ENCODE results near the gene ASAH2B. TPM values are rescaled to one million over a fixed set of nuclear protein-coding genes. Genes with fewer than 3 reads are reported as not detected.
A peak's percentile ranks its signal among the peaks of the same experiment; 100 is the strongest.
"Not testable (repeated sequence)": the region's sequence is repeated elsewhere in the genome, so short reads cannot be mapped to it uniquely, and the experiment has no call there.

The ASAH2B gene
- total and polyA plus RNA-seq, 7 experiments from 2014 or later = 1.7 to 3.9 (median 2.3) TPM

GRCh38 chr10:50723812-50724211 is 15.9 kb upstream of the ASAH2B start:
- H3K4me1 ChIP-seq (ENCODE audit: control insufficient read depth in 2 of 2, insufficient read depth in 2 of 2, low read length in 2 of 2); POLR2A ChIA-PET; intact Hi-C loops (cut with micrococcal nuclease); H3K4me3 ChIP-seq (ENCODE audit: low read length); H3K27ac Mint-ChIP-seq; H3K36me3 Mint-ChIP-seq; H3K9me3 Mint-ChIP-seq; H3K27me3 ChIP-seq (ENCODE audit: control insufficient read depth in 2 of 2, insufficient read depth in 2 of 2, low read length in 2 of 2); H3K4me1 Mint-ChIP-seq; H3K27ac ChIP-seq (ENCODE audit: low read depth, low read length); CTCF ChIA-PET; DNase-seq; H3K4me3 Mint-ChIP-seq; H3K36me3 ChIP-seq (ENCODE audit: control insufficient read depth in 2 of 3, insufficient read depth in 3 of 3, low read length in 3 of 3); H3K9me3 ChIP-seq (ENCODE audit: control insufficient read depth in 2 of 3, low read length in 3 of 3): not testable (repeated sequence)
- ATAC-seq = peak; percentile 22
- peaks cover 33 to 49% (median 44%) of the 10 kb centered on the region in 5 donors for H3K27me3 Mint-ChIP-seq

GRCh38 chr10:50728112-50728511 is 11.6 kb upstream of the ASAH2B start:
- H3K36me3 Mint-ChIP-seq; H3K9me3 Mint-ChIP-seq; H3K4me3 ChIP-seq (ENCODE audit: low read length); ATAC-seq; H3K4me1 Mint-ChIP-seq; CTCF ChIA-PET; H3K9me3 ChIP-seq (ENCODE audit: control insufficient read depth in 2 of 3, low read length in 3 of 3); H3K4me3 Mint-ChIP-seq; H3K36me3 ChIP-seq (ENCODE audit: control insufficient read depth in 2 of 3, insufficient read depth in 3 of 3, low read length in 3 of 3); H3K27ac Mint-ChIP-seq; H3K4me1 ChIP-seq (ENCODE audit: control insufficient read depth in 2 of 2, insufficient read depth in 2 of 2, low read length in 2 of 2); POLR2A ChIA-PET; H3K27ac ChIP-seq (ENCODE audit: low read depth, low read length); DNase-seq; intact Hi-C loops (cut with micrococcal nuclease); H3K27me3 ChIP-seq (ENCODE audit: control insufficient read depth in 2 of 2, insufficient read depth in 2 of 2, low read length in 2 of 2): not testable (repeated sequence)
- peaks cover 39 to 61% (median 44%) of the 10 kb centered on the region in 5 donors for H3K27me3 Mint-ChIP-seq

GRCh38 chr10:50738987-50739617 is 634 bp upstream of the ASAH2B start:
- peak overlapping the region; percentile 86 to 99 (median 98) for H3K4me3 Mint-ChIP-seq
- POLR2A ChIA-PET = interaction anchor here (1.0 to 1.7 kb wide), 2 partner anchors 114 to 117 kb away, joined by 3 to 6 read pairs; no protein-coding TSS in a partner anchor
- DNase-seq; H3K36me3 Mint-ChIP-seq; H3K27me3 ChIP-seq (ENCODE audit: control insufficient read depth in 2 of 2, insufficient read depth in 2 of 2, low read length in 2 of 2); H3K4me1 ChIP-seq (ENCODE audit: control insufficient read depth in 2 of 2, insufficient read depth in 2 of 2, low read length in 2 of 2); CTCF ChIA-PET; H3K9me3 ChIP-seq (ENCODE audit: control insufficient read depth in 2 of 3, low read length in 3 of 3); H3K36me3 ChIP-seq (ENCODE audit: control insufficient read depth in 2 of 3, insufficient read depth in 3 of 3, low read length in 3 of 3); H3K9me3 Mint-ChIP-seq: not testable (repeated sequence)
- H3K4me1 Mint-ChIP-seq = peaks cover 18 to 43% (median 39%) of the 10 kb centered on the region in 7 donors
- H3K27me3 Mint-ChIP-seq = peaks cover 0 to 31% (median 0%) of the 10 kb centered on the region in 5 donors
- H3K27ac ChIP-seq (ENCODE audit: low read depth, low read length) = peak overlapping the region; percentile 66
- peak; percentile 14 for ATAC-seq
- peak overlapping the region; percentile 89 to 97 (median 93) for H3K27ac Mint-ChIP-seq
- intact Hi-C loops (cut with micrococcal nuclease) = loop anchor here (1.0 to 10.0 kb wide), 3 partner anchors 114 to 314 kb away; partner anchors contain the start of gene SGMS1 (in 1 of the 2)
- H3K4me3 ChIP-seq (ENCODE audit: low read length) = peak overlapping the region; percentile 92

DNA sequence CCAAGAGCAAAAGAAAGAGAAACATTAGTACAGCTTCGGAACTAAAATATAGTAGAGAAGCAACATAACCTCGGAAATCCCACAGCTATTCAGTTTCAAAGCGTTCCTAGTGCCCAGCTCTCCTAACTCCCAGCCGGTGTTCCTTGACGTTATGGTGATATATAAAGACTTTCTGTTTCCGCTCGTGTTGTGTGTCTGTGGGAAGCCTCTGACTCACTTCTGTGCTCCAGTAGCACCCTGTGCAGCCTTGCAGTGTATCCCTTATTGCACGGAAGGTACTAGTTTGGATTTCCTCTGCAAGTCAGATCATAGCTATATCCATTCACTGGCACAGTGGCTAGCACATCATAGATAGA is 535 bp downstream of the ASAH2B start:
- Mint-ChIP-seq H3K4me1 (peaks cover 18 to 43% (median 39%) of the 10 kb centered on the region in 7 donors), H3K4me3 (peak overlapping the region; percentile 86 to 99 (median 98)), H3K27me3 (peaks cover 0 to 19% (median 0%) of the 10 kb centered on the region in 5 donors), H3K36me3 (no peaks in the 10 kb centered on the region), H3K27ac (peak overlapping the region; percentile 89 to 97 (median 93)), H3K9me3 (no peaks in the 10 kb centered on the region)
- Histone ChIP-seq H3K9me3 (ENCODE audit: control insufficient read depth in 2 of 3, low read length in 3 of 3) (no peaks in the 10 kb centered on the region), H3K4me1 (ENCODE audit: control insufficient read depth in 2 of 2, insufficient read depth in 2 of 2, low read length in 2 of 2) (no peaks in the 10 kb centered on the region), H3K27ac (ENCODE audit: low read depth, low read length) (peak overlapping the region; percentile 66), H3K36me3 (ENCODE audit: control insufficient read depth in 2 of 3, insufficient read depth in 3 of 3, low read length in 3 of 3) (peaks cover 0 to 10% (median 0%) of the 10 kb centered on the region in 3 experiments), H3K4me3 (ENCODE audit: low read length) (peak overlapping the region; percentile 92), H3K27me3 (ENCODE audit: control insufficient read depth in 2 of 2, insufficient read depth in 2 of 2, low read length in 2 of 2) (no peaks in the 10 kb centered on the region)
- DNase-seq (peak in 5 of 9 donors; percentile 1 to 29 (median 11)), ATAC-seq (peak; percentile 20)
- intact Hi-C loops (cut with micrococcal nuclease) = no loop called here
- ChIA-PET CTCF (interaction anchor here (0.6 kb wide), 1 partner anchor 94 kb away, joined by 3 read pairs; no protein-coding TSS in a partner anchor), POLR2A (interaction anchor here (1.7 kb wide), 1 partner anchor 118 kb away, joined by 6 read pairs; no protein-coding TSS in a partner anchor)

GRCh38 chr10:50742820-50743219 is 3.1 kb downstream of the ASAH2B start:
- H3K9me3 Mint-ChIP-seq; H3K4me3 Mint-ChIP-seq; H3K27me3 Mint-ChIP-seq; H3K36me3 Mint-ChIP-seq; H3K4me1 ChIP-seq (ENCODE audit: control insufficient read depth in 2 of 2, insufficient read depth in 2 of 2, low read length in 2 of 2); H3K4me3 ChIP-seq (ENCODE audit: low read length); ATAC-seq; DNase-seq; H3K9me3 ChIP-seq (ENCODE audit: control insufficient read depth in 2 of 3, low read length in 3 of 3); H3K27me3 ChIP-seq (ENCODE audit: control insufficient read depth in 2 of 2, insufficient read depth in 2 of 2, low read length in 2 of 2); H3K36me3 ChIP-seq (ENCODE audit: control insufficient read depth in 2 of 3, insufficient read depth in 3 of 3, low read length in 3 of 3); POLR2A ChIA-PET; CTCF ChIA-PET; H3K27ac ChIP-seq (ENCODE audit: low read depth, low read length); intact Hi-C loops (cut with micrococcal nuclease): not testable (repeated sequence)
- H3K27ac Mint-ChIP-seq = peak overlapping the region in 1 of 9 donors; percentile 77
- H3K4me1 Mint-ChIP-seq = peaks cover 18 to 41% (median 38%) of the 10 kb centered on the region in 7 donors

- CTCF ChIA-PET, POLR2A ChIA-PET: not testable (repeated sequence)
- peaks cover 0 to 24% (median 10%) of the 10 kb centered on the region in 11 donors for H3K9me3 Mint-ChIP-seq
Observed at GRCh38 chr10:50766774-50767513, 27.2 kb downstream of the ASAH2B start.

More at GRCh38 chr10:50766774-50767513, 27.2 kb downstream of the ASAH2B start:
- H3K27me3 ChIP-seq (ENCODE audit: control insufficient read depth in 2 of 2, insufficient read depth in 2 of 2, low read length in 2 of 2); H3K4me3 ChIP-seq (ENCODE audit: low read length); H3K4me1 ChIP-seq (ENCODE audit: control insufficient read depth in 2 of 2, insufficient read depth in 2 of 2, low read length in 2 of 2); H3K4me1 Mint-ChIP-seq; ATAC-seq; intact Hi-C loops (cut with micrococcal nuclease); H3K36me3 ChIP-seq (ENCODE audit: control insufficient read depth in 2 of 3, insufficient read depth in 3 of 3, low read length in 3 of 3); H3K4me3 Mint-ChIP-seq; H3K36me3 Mint-ChIP-seq; H3K27me3 Mint-ChIP-seq; H3K27ac Mint-ChIP-seq; DNase-seq; H3K9me3 ChIP-seq (ENCODE audit: control insufficient read depth in 2 of 3, low read length in 3 of 3); H3K27ac ChIP-seq (ENCODE audit: low read depth, low read length): not testable (repeated sequence)
